Endometrial microvascular endothelial cells (primary cell): ENCODE data around the gene YIF1A. TPM values are rescaled to one million over a fixed set of nuclear protein-coding genes. Genes with fewer than 3 reads are reported as not detected.
"Not testable (repeated sequence)": the region's sequence is repeated elsewhere in the genome, so short reads cannot be mapped to it uniquely, and the experiment has no call there.

ENCODE experiments used
- in situ Hi-C: cut with HindIII; loops from 2 replicates; pipeline ENCODE4 v1.10.0; 2017; ENCODE audit warnings: low sequenced_read_pairs, low pct_unique_long_range_greater_than_20kb; ENCODE audit errors: inconsistent ontology term
- total RNA-seq: library from RNA; depleted of rRNA; stranded (reverse); fragments of >200 nt; gene quantifications from one replicate; pipeline ENCODE4 v1.2.3, GENCODE V29; 2015; ENCODE audit errors: inconsistent ontology term

YIF1A gene
- total RNA-seq, 1 donor from 2014 or later: 171 TPM

- in situ Hi-C loops: no loop called here
These were observed 25.2 kb downstream of the YIF1A start for GRCh38 chr11:66263785-66264184.

- in situ Hi-C loops: no loop called here
These were observed 25.7 kb downstream of the YIF1A start for GRCh38 chr11:66263231-66263630.

GRCh38 chr11:66262696-66263095 lies 26.2 kb downstream of the YIF1A start:
- in situ Hi-C loops: no loop called here

- in situ Hi-C loops: no loop called here
These were observed 26.8 kb downstream of the YIF1A start for GRCh38 chr11:66262191-66262590.

- in situ Hi-C loops: no loop called here
These were observed 27.4 kb downstream of the YIF1A start for GRCh38 chr11:66261578-66261977.

GRCh38 chr11:66259956-66260355 lies 29.0 kb downstream of the YIF1A start:
- in situ Hi-C loops: no loop called here

GRCh38 chr11:66259225-66259624 lies 29.7 kb downstream of the YIF1A start:
- in situ Hi-C loops: no loop called here

GRCh38 chr11:66258473-66258893 lies 30.5 kb downstream of the YIF1A start:
- in situ Hi-C loops: no loop called here

- in situ Hi-C loops: not testable (repeated sequence)
These were observed 35.9 kb downstream of the YIF1A start for GRCh38 chr11:66253081-66253480.

- in situ Hi-C loops: no loop called here
These were observed 37.1 kb downstream of the YIF1A start for GRCh38 chr11:66251809-66252208.

GRCh38 chr11:66248903-66249302 lies 40.0 kb downstream of the YIF1A start:
- in situ Hi-C loops: no loop called here

- in situ Hi-C loops: no loop called here
These were observed 41.1 kb downstream of the YIF1A start for GRCh38 chr11:66247801-66248200.

GRCh38 chr11:66247295-66247694 lies 41.6 kb downstream of the YIF1A start:
- in situ Hi-C loops: no loop called here

GRCh38 chr11:66243782-66244535 lies 45.0 kb downstream of the YIF1A start:
- in situ Hi-C loops: no loop called here

GRCh38 chr11:66242095-66242765 lies 46.7 kb downstream of the YIF1A start:
- in situ Hi-C loops: no loop called here

- in situ Hi-C loops: no loop called here
These were observed 48.2 kb downstream of the YIF1A start for GRCh38 chr11:66240781-66241136.

GRCh38 chr11:66239998-66240780 lies 48.8 kb downstream of the YIF1A start:
- in situ Hi-C loops: no loop called here

- in situ Hi-C loops: no loop called here
These were observed 49.4 kb downstream of the YIF1A start for GRCh38 chr11:66239511-66239910.

- in situ Hi-C loops: no loop called here
These were observed 50.0 kb downstream of the YIF1A start for GRCh38 chr11:66238786-66239413.
